Stimulated activated CD4-positive, alpha-beta T cell treated with anti-CD3 and anti-CD28 coated beads, Interleukin-4, amount 100 ng/mL, for 1 hour (primary cell): ENCODE measurements around the gene JMJD1C.
"Not testable (repeated sequence)": the region's sequence is repeated elsewhere in the genome, so short reads cannot be mapped to it uniquely, and the experiment has no call there.

Experiments
- DNase-seq: peaks from one replicate; pipeline ENCODE4 v3.0.0-alpha.2; 2020

Gene JMJD1C

DNA sequence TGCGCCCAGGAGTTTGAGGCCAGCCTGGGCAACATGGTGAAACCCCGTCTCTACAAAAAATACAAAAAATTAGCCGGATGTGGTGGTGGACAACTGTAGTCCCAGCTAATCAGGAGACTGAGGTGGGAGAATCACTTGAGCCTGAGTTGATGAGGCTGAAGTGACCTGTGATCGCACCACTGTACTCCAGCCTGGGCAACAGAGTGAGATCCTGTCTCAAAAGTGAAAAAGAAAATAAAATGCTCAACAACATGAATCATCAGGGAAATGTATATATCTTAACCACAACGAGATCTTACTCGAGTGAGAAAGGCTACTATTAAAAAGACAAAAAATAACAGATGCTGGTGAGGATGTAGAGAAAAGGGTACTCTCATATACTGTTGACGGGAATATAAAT lies 72.7 kb downstream of the JMJD1C start:
- no peak for DNase-seq

DNA sequence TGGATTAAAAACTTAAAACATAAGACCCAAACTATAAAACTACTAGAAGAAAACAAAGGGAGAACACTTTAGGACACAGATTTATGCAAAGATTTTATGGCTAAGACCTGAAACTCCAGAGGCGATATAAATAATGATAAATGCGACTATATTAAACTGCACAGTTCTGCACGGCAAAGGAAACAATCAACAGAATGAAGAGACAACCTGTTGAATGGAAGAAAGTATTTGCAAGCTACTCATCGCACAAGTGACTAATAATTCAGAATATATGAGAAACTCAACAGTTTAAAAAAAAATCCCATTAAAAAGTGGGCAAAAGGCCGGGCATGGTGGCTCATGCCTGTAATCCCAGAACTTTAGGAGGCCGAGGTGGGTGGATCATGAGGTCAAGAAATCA lies 73.6 kb downstream of the JMJD1C start:
- DNase-seq, result no peak

DNA sequence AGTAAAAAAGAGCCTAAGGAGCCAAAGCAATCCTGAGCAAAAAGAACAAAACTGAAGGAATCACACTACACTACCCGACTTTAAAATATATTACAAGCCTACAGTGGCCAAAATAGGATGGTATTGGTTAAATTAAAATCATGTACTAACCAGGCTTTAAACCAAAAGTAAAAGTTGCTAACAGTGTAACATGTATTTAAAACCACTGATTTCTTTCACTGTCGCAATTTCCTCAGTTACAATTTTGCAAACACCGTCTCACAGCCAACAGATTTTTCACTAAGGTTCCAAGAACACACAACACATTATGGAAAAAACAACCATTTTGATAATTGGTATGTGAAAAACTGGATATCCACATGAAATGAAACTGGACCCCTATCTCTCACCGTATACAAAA lies 74.0 kb downstream of the JMJD1C start:
- no peak for DNase-seq

DNA sequence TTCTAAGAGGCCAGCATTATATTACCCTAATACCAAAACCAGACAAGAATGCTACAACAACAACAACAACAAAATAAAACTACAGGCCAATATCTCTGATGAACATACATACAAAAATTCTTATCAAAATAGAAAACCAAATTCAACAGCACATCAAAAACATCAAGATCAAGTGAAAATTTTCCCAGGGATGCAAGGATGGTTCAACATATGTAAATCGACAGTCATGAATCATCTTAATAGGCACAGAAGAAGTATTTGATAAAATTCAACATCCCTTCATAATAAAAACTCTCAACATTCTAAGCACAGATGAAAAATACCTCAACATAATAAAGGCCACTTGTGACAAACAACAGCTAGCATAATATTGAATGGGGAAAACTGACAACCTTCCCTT lies 75.3 kb downstream of the JMJD1C start:
- DNase-seq, result no peak

DNA sequence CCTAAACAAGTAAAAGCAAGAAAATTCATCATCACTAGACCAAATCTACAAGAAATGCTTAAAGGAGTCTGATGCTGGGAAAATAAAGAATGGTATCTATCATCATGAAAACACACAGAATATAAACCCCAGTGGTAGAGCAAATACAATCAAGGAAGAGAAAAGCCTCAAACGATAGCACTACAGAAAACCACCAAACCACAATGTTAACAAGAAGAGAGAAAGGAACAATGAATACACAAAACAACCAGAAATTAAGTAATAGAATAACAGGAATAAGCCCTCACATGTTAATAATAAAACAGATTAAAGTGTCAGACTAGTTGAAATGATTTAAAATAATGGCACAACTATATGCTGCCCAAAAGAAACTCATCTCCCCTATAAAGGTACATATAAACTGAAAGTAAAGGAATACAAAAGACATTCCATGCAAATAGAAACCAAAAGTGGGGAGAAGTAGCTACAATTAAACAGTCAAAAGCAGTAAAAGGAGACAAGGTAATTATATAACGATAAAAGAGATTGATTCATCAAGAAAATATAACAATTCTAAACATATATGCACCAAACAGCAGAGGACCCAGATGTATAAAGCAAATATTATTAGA lies 77.3 kb downstream of the JMJD1C start:
- no peak for DNase-seq

DNA sequence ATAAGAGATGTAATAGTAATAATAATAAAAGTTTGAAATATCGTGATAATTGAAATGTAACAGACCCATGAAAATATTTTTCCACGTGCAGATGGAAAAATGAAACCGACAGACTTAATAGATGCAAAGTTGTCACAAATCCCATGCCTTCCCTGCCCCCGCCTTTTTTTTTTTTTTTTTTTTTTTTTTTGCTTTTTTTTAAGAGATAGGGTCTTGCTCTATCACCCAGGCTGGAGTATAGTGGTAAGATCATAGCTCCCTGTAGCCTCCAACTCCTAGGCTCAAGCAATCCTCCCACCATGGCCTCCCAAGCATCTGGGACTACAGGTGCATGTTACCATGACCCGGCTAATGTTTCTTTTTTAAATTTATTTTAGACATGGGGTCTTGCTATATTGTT lies 80.5 kb downstream of the JMJD1C start:
- DNase-seq, result no peak

DNA sequence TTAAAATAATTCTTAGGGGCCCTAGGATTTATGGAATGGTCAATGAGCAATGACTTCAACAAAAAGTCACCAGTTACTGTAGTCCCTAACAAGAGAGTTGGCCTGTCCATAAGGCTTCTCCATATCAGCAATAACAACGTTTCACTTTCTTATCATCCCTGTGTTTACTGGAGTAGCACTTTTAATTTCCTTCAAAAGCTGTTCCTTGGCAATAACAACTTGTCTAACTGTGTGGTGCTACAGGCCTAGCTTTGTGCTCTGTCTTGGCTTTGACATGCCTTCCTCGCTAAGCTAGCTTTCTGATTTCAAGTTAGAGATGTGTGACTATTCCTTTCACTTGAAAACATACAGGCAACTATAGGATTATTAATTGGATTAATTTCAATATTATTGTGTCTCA lies 81.1 kb downstream of the JMJD1C start:
- no peak for DNase-seq

DNA sequence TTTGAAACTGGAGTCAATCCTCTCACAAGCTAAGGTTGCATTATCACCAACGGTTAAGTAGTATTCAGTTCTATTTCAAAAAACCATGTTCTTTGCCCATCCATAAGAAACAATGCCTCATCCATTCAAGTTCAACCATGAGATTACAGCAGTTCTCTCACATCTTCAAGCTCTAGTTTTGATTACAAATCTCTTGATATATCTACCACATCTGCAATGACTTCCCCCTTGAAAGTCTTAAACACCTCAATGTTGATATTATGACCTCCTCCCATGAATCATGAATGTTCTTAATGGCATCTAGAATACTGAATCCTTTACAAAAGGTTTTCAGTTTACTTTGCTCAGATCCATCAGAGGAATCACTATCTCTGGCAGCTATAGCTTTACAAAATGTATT lies 81.8 kb downstream of the JMJD1C start:
- no peak for DNase-seq

DNA sequence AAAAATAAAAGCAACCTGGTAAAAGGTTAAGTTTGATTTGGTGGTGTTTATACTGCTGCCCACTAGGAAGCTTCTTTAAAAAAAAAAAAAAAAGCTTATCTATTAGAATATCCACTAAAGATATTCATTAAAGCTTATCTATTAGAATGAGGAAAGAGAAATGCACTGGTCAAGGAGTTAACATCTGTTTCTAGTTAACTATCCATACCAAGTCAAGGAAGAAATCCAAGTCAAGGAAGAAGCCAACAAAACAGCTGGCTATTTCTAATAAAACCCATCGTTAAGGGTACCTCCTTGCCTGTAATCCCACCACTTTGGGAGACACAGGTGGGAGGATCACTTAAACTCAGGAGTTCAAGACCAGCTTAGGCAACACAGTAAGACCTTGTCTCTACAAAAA lies 82.6 kb downstream of the JMJD1C start:
- no peak for DNase-seq

DNA sequence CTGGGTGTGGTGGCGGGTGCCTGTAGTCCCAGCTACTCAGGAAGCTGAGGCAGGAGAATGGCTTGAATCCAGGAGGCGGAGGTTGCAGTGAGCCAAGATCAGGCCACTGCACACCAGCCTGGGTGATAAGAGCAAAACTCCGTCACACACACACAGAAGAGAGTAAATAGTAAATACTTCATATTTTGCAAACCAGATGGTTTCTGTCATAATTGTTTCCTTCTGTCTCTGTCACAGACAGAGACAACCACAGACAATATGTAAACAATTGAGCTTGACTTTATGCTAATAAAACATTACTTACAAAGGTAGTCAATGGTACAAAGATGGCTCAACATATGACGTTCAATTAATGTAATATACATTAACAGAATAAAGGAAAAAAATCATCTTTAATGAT lies 83.7 kb downstream of the JMJD1C start:
- DNase-seq, result no peak

DNA sequence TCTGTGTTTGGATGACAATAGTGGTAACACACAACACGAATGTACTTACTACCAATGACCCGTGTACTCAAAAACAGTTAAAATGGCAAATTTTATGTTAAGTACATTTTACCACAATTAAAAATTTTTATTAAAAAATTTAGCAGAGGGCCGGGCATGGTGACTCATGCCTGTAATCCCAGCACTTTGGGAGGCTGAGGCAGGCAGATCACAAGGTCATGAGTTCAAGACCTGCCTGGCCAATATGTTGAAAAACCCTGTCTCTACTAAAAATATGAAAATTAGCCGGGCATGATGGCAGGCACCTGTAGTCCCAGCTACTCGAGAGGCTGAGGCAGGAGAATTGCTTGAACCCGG lies 88.5 kb downstream of the JMJD1C start:
- not testable (repeated sequence) for DNase-seq

DNA sequence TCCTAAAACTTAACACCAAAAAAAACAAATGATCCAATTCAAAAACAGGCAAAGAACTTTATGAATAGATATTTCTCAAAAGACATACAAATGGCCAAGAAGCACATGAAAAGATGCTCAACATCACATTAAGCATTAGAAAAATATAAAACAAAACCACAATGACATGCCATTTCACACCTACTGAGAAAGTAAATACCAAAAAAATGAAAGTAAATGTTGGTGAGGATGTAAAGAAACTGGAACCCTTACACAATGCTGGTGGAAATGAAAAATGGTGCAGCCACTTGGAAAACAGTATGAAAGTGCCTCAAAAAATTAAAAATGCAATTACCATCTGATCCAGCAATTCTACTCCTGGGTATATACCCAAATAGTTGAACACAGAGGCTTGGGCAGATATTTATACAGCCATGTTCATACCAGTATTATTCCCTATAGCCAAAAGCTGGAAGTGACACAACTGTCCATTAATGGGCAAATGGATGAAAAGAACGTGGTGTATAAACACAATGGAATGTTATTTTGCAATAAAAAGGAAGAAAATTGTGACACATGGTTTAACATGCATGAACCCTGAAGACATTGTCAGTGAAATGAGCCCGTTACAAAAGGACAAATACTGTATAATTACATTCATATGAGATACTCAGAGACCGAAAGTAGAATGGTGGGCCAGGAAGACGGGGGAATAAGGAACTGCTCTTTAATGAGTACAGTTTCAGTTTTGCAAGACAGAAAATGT lies 89.0 kb downstream of the JMJD1C start:
- DNase-seq, result no peak

DNA sequence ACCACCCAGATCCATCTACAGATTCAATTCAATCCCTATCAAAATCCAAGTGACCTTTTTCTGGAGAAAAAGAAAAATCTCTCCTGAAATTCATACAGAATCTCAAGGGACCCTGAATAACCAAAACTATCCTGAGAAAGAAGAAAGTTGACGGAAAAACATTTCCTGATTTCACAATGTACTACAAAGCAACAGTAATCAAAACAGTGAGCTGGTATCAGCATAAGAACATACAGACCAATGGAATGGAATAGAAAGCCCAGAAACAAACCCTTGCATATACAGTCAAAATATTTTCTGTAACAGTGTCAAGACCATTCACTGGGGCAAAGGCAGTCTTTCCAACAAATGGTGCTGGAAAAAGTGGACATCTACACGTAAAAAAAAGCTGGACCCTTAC lies 89.9 kb downstream of the JMJD1C start:
- DNase-seq, result no peak

DNA sequence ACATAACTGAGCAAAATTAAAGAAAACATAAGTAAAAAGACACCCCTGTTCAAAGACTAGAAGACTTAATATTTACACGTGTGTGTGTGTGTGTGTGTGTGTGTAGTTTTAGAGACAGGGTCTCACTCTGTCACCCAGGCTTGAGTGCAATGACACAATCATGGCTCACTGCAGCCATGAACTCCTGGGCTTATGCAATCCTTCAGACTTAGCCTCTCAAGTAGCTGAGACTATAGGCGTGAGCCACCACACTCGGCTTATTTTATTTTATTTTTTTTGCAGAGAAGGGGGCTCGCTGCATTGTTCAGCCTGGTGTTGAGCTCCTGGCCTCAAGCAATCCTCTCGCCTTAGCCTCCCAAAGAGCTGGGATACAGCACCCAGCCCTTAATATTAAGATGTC lies 90.3 kb downstream of the JMJD1C start:
- DNase-seq, result no peak

DNA sequence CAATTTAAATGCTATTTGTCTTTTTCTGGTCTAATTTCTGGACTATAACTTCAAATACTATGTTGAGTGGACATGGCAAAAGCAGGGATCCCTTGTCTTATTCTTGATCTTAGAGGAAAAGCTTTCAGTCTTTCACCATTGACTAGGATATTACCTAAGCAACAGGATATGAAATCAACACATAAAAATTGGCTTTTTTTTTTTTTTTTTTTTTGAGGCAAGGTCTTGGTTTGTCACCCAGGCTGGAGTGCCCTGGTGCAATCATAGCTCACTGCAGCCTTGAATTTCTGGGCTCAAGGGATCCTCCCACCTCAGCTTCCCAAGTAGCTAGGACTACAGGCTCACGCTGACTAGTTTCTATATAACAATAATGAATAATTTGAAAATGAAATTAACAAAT lies 90.8 kb downstream of the JMJD1C start:
- no peak for DNase-seq

DNA sequence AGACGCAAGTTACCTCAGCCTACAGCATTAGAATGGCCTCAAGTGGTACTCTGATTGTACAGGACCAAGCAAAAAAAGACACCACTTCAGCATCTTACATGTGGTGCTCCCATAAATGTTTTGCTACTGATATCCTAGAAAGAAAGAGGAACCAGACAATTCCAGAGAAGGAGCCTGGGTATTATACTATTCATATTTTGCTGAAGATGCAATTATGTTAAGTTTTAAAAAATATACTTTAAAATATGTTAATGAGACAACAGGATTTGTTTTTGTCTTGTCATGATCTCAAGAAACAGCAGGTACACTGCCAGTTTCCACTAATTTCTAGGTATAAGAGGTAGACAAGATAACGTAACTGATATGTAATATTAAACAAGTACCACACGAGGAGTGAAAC lies 92.6 kb downstream of the JMJD1C start:
- no peak for DNase-seq

DNA sequence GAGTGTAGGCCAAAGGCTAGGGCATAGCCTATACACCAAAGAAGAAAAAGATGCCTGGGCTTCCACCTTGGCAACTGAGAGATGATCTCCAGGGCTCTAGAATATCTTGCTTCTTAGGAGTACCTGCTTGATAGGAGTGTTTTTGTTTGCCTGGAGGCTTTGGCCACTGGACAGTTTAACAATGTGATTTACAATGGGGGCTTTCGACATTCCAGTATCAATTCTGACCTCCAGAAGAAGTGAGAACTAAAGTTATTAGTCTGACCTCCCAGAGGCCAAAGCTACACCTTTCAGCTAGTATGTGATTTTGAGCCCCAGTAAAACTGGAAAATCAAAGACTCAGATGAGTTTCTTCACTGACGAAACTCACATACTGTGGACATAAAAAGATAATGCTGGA lies 96.1 kb downstream of the JMJD1C start:
- DNase-seq, result no peak

DNA sequence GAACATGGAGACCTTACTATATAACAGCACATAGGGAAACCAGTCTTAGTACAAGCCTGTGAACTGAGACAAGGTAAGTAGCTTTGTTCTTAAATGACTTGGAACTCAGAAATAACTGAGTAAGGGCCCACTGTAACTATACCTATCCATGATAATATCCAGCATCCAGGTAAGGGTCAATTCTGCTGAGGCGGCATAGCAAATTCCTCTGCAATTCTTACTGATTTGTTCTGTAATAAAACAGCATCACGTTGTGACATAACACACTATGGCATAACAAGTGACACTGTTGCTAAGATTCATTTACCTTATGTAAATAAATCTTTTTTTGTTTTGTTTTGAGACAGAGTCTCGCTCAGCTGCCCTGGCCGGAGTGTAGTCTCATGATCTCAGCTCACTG lies 97.4 kb downstream of the JMJD1C start:
- no peak for DNase-seq

DNA sequence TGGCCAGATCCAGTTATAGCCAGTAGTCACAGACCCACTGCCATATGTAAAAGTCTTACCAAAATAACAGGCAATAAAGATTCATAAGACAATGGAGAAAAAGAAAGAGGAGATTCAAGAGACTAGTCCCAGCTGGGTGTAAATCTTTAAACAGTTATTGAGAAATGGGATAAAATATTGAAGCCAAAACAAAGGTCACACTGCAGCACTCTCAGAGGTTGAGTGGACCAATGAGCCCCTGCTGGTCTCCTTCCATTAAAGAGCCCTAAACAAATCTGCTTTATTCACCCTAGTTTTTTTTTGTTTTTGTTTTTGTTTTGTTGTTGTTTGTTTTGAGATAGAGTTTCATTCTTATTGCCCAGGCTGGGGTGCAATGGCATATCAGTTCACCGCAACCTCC lies 98.8 kb downstream of the JMJD1C start:
- DNase-seq, result no peak

DNA sequence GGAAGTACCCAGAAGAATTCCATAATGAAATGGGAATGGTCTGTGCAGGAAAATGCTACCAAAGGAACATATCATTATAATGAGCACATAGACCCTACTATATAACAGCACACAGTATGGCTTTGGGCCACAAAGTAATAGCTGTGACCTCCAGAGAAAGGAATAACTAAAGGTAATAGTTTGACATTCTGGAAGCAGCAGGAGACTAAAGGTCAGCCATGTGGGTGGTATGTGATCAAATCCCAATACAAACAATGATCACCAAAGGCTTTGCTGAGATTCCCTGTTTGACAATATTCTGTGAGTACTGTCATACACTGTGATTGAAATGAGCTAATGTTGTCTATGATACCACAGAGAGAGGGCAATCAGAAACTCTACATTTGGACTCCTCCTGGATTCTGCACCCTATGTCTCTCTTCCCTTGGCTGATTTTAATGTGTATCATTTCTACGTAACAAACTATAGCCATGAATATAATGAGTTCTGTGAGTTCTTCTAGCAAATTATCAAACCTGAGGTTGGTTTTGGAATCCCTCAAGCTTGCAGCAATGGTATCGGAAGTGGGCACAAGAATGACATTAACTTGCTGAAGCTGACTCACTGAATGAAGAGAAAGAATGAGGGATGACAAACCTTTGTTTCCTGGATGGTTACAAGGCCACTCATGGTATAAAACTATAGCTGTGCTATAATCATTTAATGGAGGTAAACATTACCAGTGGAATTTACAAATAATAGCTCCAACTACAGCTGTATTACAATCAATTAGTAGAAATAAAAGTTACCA lies 99.6 kb downstream of the JMJD1C start:
- DNase-seq, result no peak

DNA sequence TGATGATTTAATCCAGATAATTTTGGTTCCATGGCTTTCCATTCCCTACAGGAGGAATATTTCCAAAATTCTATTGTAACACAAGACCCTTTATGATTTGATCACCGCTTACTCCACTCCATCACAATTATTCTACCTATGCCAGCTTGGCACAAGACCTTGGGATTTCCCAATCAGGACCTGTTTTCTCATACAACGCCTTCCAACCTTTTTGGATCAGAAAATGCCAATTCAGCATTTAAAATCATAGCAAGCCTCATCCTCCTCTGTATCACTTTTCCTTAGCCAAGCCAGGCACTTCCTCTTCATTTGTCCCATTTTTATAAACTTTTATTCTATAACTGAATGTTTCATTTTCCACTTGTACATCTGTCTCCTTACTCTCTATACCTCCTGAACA lies 100.9 kb downstream of the JMJD1C start:
- no peak for DNase-seq

DNA sequence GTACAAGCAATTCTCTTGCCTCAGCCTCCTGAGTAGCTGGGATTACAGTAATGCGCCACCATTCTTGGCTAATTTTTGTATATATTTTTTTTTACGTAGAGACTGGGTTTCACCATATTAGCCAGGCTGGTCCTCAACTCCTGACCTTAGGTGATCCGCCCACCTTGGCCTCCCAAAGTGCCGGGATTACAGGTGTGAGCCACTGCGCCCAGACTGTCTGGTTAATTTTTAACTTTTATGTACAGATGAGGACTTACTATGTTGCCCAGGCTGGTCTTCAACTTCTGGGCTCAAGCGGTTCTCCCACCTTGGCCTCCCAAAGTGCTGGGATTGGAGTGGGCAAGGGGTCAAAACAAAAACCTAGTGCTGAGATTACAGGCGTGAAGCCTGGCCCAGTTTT lies 101.8 kb downstream of the JMJD1C start:
- no peak for DNase-seq

DNA sequence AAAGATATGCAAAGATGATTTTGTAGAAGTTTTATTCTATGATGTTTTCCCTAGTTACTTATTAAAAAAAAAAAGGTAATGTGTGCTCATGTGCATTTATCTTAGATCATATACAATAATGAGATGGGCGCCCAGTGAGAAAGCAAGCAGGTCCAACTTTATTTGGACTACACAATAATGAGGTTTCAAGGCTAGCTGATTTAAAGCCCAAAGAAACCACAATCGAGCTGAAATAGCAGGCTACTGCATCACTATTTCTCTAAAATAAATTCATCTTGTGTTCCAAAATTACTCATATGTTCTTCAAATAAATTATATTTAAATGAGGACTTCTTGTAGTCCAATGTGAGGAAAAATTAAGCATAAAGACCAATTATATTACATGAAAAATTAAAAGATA lies 110.1 kb downstream of the JMJD1C start:
- no peak for DNase-seq

DNA sequence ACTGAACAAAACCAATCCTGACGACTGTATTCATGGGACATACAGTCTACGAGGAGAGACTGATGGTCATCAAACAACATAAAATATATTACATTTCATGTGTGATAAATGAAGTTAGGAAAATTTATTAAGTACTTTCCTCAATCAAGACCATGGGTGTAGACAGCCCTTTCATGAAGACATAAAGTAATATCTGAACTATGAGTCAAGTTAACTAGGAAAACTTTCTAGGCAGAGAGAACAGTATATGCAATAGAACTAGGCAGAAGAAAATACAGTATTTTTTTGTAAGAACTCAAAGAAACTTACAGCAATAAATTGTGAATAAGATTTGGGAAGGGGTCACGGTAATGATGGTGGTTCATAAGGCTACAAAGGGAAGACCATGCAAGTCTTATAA lies 112.8 kb downstream of the JMJD1C start:
- no peak for DNase-seq
